Measurements from ENCODE around the gene PHACTR1.

PHACTR1 gene

GRCh38 chr6:13327691-13328075 is 611.1 kb downstream of the PHACTR1 start:
- no peak for DNase-seq (ENCODE audit: extremely low spot score)
- POLR2A ChIA-PET: interaction anchor here (1.1 to 2.6 kb wide), 9 partner anchors 13 to 416 kb away, joined by 3 to 12 read pairs (median 4); partner anchors contain the start of gene NOL7
- TF ChIP-seq CTBP1 (IDR thresholded peaks at IDR 0.05; ENCODE audit: borderline replicate concordance) (no peak), LEF1 (IDR thresholded peaks at IDR 0.05; ENCODE audit: borderline replicate concordance) (no peak), SP1 (IDR thresholded peaks at IDR 0.05) (no peak), BHLHE40 (IDR thresholded peaks at IDR 0.05; ENCODE audit: borderline replicate concordance) (no peak)
- TF ChIP-seq, protein P1, sequence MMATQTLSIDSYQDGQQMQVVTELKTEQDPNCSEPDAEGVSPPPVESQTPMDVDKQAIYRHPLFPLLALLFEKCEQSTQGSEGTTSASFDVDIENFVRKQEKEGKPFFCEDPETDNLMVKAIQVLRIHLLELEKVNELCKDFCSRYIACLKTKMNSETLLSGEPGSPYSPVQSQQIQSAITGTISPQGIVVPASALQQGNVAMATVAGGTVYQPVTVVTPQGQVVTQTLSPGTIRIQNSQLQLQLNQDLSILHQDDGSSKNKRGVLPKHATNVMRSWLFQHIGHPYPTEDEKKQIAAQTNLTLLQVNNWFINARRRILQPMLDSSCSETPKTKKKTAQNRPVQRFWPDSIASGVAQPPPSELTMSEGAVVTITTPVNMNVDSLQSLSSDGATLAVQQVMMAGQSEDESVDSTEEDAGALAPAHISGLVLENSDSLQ (IDR thresholded peaks at IDR 0.05): no peak
- CTCF ChIA-PET: interaction anchor here (1.0 kb wide), 1 partner anchor 132 kb away, joined by 4 read pairs; no protein-coding TSS in a partner anchor

GRCh38 chr6:13328076-13328874 is 611.7 kb downstream of the PHACTR1 start, which contains the start of gene TBC1D7:
Gene TBC1D7 (minus strand): TSS chr6:13328537. CDS start chr6:13326898, 1,639 bp downstream.
- POLR2A ChIA-PET: interaction anchor here (0.7 to 2.6 kb wide), 45 partner anchors 9 to 760 kb away, joined by 3 to 17 read pairs (median 4); partner anchors contain the start of genes NOL7 and SIRT5
- peak; percentile 94 for DNase-seq (ENCODE audit: extremely low spot score)
- TF ChIP-seq SUZ12 (IDR thresholded peaks at IDR 0.05) (no peak), ARNT (IDR thresholded peaks at IDR 0.05) (0 out of 2 replicates have a peak, but pooled peaks have one; percentile 19), SP1 (IDR thresholded peaks at IDR 0.05) (no peak), LEF1 (IDR thresholded peaks at IDR 0.05; ENCODE audit: borderline replicate concordance) (no peak), TARDBP (IDR thresholded peaks at IDR 0.05) (no peak), L3MBTL2 (conservative IDR thresholded peaks at IDR 0.05) (peak; percentile 98)
- TF ChIP-seq, protein P1 (IDR thresholded peaks at IDR 0.05): no peak
- CTCF ChIA-PET: interaction anchor here (1.0 to 1.1 kb wide), 2 partner anchors 16 to 417 kb away, joined by 3 read pairs; no protein-coding TSS in a partner anchor

DNA sequence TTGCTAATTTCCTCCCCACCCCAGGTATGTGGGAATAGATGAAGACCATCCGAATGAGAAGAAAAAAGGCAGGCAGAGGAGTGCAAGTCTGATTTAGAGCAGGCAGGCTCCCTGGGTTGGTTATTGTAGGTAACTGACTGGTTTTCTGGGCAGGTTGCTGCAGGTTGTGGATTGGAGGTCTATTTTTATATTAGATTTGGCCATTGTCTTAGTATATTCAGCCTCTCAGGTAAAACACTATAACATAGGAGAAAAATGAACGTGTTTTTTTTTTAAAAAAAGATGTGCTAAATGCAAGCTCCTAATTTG is 612.3 kb downstream of the PHACTR1 start:
- no peak for DNase-seq (ENCODE audit: extremely low spot score)
- POLR2A ChIA-PET: interaction anchor here (0.7 to 2.6 kb wide), 39 partner anchors 9 to 760 kb away, joined by 3 to 17 read pairs (median 4); partner anchors contain the start of genes NOL7 and SIRT5
- CTCF ChIA-PET: interaction anchor here (1.0 to 1.1 kb wide), 2 partner anchors 16 to 418 kb away, joined by 3 read pairs; no protein-coding TSS in a partner anchor
- TF ChIP-seq TARDBP (IDR thresholded peaks at IDR 0.05): no peak
- TF ChIP-seq ARNT (IDR thresholded peaks at IDR 0.05): no peak
- TF ChIP-seq ZNF384 (IDR thresholded peaks at IDR 0.05): no peak
- TF ChIP-seq L3MBTL2 (conservative IDR thresholded peaks at IDR 0.05): peak; percentile 38

GRCh38 chr6:13331516-13332348 is 615.2 kb downstream of the PHACTR1 start:
- DNase-seq (ENCODE audit: extremely low spot score): no peak
- TF ChIP-seq L3MBTL2 (conservative IDR thresholded peaks at IDR 0.05) (no peak), FOXM1 (IDR thresholded peaks at IDR 0.05; ENCODE audit: borderline replicate concordance) (peak; percentile 42; the same call in 1 of the 2 replicates)
- POLR2A ChIA-PET: no interaction called here
- CTCF ChIA-PET: interaction anchor here (0.7 to 2.0 kb wide), 2 partner anchors 29 to 420 kb away, joined by 8 to 17 read pairs; no protein-coding TSS in a partner anchor

DNA sequence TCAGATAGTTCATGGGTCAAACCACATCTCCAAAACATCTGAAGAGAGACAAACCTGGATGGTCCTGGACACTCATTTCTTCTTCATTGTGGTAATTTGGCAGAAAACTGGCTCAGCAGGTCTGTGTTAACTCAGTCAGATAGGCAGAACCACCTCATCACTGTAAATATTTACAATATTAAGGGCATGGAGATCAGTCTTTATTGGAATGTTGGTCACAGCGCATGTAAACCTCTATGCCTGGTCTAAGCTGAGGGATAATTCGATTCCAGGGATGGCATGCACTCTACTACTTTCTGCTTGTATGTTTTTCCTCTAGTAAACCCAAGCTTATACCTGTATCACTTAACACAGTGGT is 615.8 kb downstream of the PHACTR1 start:
- POLR2A ChIA-PET: no interaction called here
- CTCF ChIA-PET: no interaction called here
- TF ChIP-seq FOXK2 (IDR thresholded peaks at IDR 0.05) (no peak), HDGF (IDR thresholded peaks at IDR 0.05; ENCODE audit: borderline replicate concordance) (no peak), FOXA1 (IDR thresholded peaks at IDR 0.05) (no peak), SUZ12 (IDR thresholded peaks at IDR 0.05) (no peak), ARNT (IDR thresholded peaks at IDR 0.05) (no peak), SP1 (IDR thresholded peaks at IDR 0.05) (no peak), LEF1 (IDR thresholded peaks at IDR 0.05; ENCODE audit: borderline replicate concordance) (no peak), CTBP1 (IDR thresholded peaks at IDR 0.05; ENCODE audit: borderline replicate concordance) (no peak), ELF4 (IDR thresholded peaks at IDR 0.05) (no peak), NFRKB (IDR thresholded peaks at IDR 0.05) (no peak), L3MBTL2 (conservative IDR thresholded peaks at IDR 0.05) (no peak), ZNF384 (IDR thresholded peaks at IDR 0.05) (no peak), TARDBP (IDR thresholded peaks at IDR 0.05) (no peak), FOXM1 (IDR thresholded peaks at IDR 0.05; ENCODE audit: borderline replicate concordance) (no peak), BHLHE40 (IDR thresholded peaks at IDR 0.05; ENCODE audit: borderline replicate concordance) (no peak)
- TF ChIP-seq, protein P1 (IDR thresholded peaks at IDR 0.05): no peak
- DNase-seq (ENCODE audit: extremely low spot score): no peak

DNA sequence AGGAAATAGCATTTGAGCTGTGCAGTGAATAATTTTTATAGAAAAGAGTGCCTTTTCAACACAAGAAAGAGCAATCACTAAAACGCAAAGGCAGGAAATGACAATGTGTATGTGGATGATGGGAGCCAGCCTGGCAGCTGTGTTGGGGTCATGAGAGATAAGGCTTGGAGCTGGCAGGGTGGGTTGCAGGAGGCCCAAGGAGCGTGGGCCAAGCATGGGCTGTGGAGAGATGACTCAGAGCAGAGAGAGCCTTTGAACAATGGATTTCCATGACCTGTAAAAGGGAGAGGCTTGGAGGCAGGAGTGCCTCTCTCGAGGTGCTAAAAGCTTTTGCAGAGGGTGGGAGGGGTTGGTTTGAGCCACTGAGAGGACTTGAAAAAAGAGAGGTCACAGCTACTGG is 618.4 kb downstream of the PHACTR1 start:
- CTCF ChIA-PET: interaction anchor here (0.6 to 1.2 kb wide), 4 partner anchors 140 to 790 kb away, joined by 3 to 6 read pairs (median 5); no protein-coding TSS in a partner anchor
- POLR2A ChIA-PET: interaction anchor here (1.0 kb wide), 1 partner anchor 240 kb away, joined by 3 read pairs; the partner anchor contains the start of gene SIRT5
- TF ChIP-seq SP1 (IDR thresholded peaks at IDR 0.05) (no peak), HDGF (IDR thresholded peaks at IDR 0.05; ENCODE audit: borderline replicate concordance) (no peak), ARNT (IDR thresholded peaks at IDR 0.05) (no peak), CTBP1 (IDR thresholded peaks at IDR 0.05; ENCODE audit: borderline replicate concordance) (no peak), ZNF384 (IDR thresholded peaks at IDR 0.05) (no peak), FOXM1 (IDR thresholded peaks at IDR 0.05; ENCODE audit: borderline replicate concordance) (no peak), ELF4 (IDR thresholded peaks at IDR 0.05) (no peak), LEF1 (IDR thresholded peaks at IDR 0.05; ENCODE audit: borderline replicate concordance) (no peak), BHLHE40 (IDR thresholded peaks at IDR 0.05; ENCODE audit: borderline replicate concordance) (no peak), FOXA1 (IDR thresholded peaks at IDR 0.05) (no peak), FOXK2 (IDR thresholded peaks at IDR 0.05) (no peak), TARDBP (IDR thresholded peaks at IDR 0.05) (no peak), SUZ12 (IDR thresholded peaks at IDR 0.05) (no peak), L3MBTL2 (conservative IDR thresholded peaks at IDR 0.05) (no peak), NFRKB (IDR thresholded peaks at IDR 0.05) (no peak)
- TF ChIP-seq, protein P1 (IDR thresholded peaks at IDR 0.05): no peak
- DNase-seq (ENCODE audit: extremely low spot score): no peak
